HEK293 (cell line): ENCODE measurements around the gene XKR8.

Experiments
- CTCF ChIA-PET: fragments of 350-600 bp; formaldehyde crosslinking; extraction: SDS; loops from one replicate; lab custom pipeline; 2021; ENCODE audit warnings: antibody characterized with exemption; lab: Yijun Ruan, JAX
- POLR2A ChIA-PET: fragments of 300-600 bp; formaldehyde crosslinking; extraction: SDS; loops from one replicate; lab custom pipeline; 2020; ENCODE audit warnings: antibody characterized with exemption, inconsistent platforms; lab: Yijun Ruan, JAX
- H3K27ac ChIP-seq: fragments of 200-500 bp; sonication (Bioruptor generic); 2 replicates; pipeline ENCODE4 v1.5.1; 2014; ENCODE audit warnings: low read depth, low read length, control low read depth, inconsistent platforms; ENCODE audit errors: extremely low read depth
- H3K36me3 ChIP-seq, 2 experiments: fragments of 200-500 bp in 1 of 2; sonication (Bioruptor generic) in 1 of 2; 1 replicate in 1 of 2; 2 replicates in 1 of 2; pipeline ENCODE4 v1.5.1; 2014 to 2017; ENCODE audit warnings: inconsistent platforms in 2 of 2, low read length in 2 of 2; ENCODE audit not compliant: control insufficient read depth in 2 of 2, insufficient read depth in 1 of 2
- H3K4me1 ChIP-seq: fragments of 200-500 bp; sonication (Bioruptor generic); 2 replicates; pipeline ENCODE4 v1.5.1; 2014; ENCODE audit warnings: mild to moderate bottlenecking, low read length, inconsistent platforms; ENCODE audit not compliant: control insufficient read depth, insufficient read depth
- H3K4me3 ChIP-seq: 2 replicates; pipeline ENCODE4 v1.5.1; 2011; ENCODE audit warnings: low read depth, mild to moderate bottlenecking, control low read depth, low read length, moderate library complexity
- H3K9me3 ChIP-seq: fragments of 200-500 bp; sonication (Bioruptor generic); 2 replicates; pipeline ENCODE4 v1.5.1; 2014; ENCODE audit warnings: low read depth, low read length, inconsistent platforms; ENCODE audit not compliant: control insufficient read depth, insufficient read depth
- AEBP2 ChIP-seq: fragments of 450-650 bp; formaldehyde crosslinking; IDR thresholded peaks from 2 replicates; pipeline ENCODE4 v1.5.1; 2016; ENCODE audit warnings: missing biosample characterization, missing genetic modification characterization, borderline replicate concordance
- EGR2 ChIP-seq: fragments of 450-650 bp; formaldehyde crosslinking; IDR thresholded peaks from 2 replicates; pipeline ENCODE4 v1.5.1; 2016; ENCODE audit warnings: low read depth, missing biosample characterization, missing genetic modification characterization
- ZNF248 ChIP-seq: fragments of 450-650 bp; formaldehyde crosslinking; IDR thresholded peaks from 2 replicates; pipeline ENCODE4 v1.5.1; 2017; ENCODE audit warnings: missing biosample characterization, missing genetic modification characterization
- ZNF292 ChIP-seq: fragments of 450-650 bp; formaldehyde crosslinking; IDR thresholded peaks from 2 replicates; pipeline ENCODE4 v1.5.1; 2016; ENCODE audit warnings: low read depth, missing biosample characterization, missing genetic modification characterization, borderline replicate concordance
- ZNF341 ChIP-seq: fragments of 450-650 bp; formaldehyde crosslinking; IDR thresholded peaks from 2 replicates; pipeline ENCODE4; 2016; ENCODE audit warnings: low read depth, missing biosample characterization, missing genetic modification characterization
- ZNF391 ChIP-seq: fragments of 450-650 bp; formaldehyde crosslinking; IDR thresholded peaks from 2 replicates; pipeline ENCODE4 v1.5.1; 2016; ENCODE audit warnings: low read depth, missing biosample characterization, missing genetic modification characterization, borderline replicate concordance
- ZNF473 ChIP-seq: fragments of 450-650 bp; formaldehyde crosslinking; IDR thresholded peaks from 2 replicates; pipeline ENCODE4 v1.5.1; 2017; ENCODE audit warnings: missing biosample characterization, missing genetic modification characterization
- ZNF510 ChIP-seq: fragments of 450-650 bp; formaldehyde crosslinking; IDR thresholded peaks from 2 replicates; pipeline ENCODE4 v1.5.1; 2018; ENCODE audit warnings: mild to moderate bottlenecking, missing genetic modification characterization, missing biosample characterization; ENCODE audit not compliant: insufficient replicate concordance
- ZNF571 ChIP-seq: fragments of 450-650 bp; formaldehyde crosslinking; IDR thresholded peaks from 2 replicates; pipeline ENCODE4 v1.5.0; 2017; ENCODE audit warnings: missing biosample characterization, missing genetic modification characterization
- ZNF623 ChIP-seq: fragments of 450-650 bp; formaldehyde crosslinking; IDR thresholded peaks from 2 replicates; pipeline ENCODE4 v1.5.1; 2016; ENCODE audit warnings: missing biosample characterization, missing genetic modification characterization
- ZNF664 ChIP-seq: fragments of 450-650 bp; formaldehyde crosslinking; IDR thresholded peaks from 2 replicates; pipeline ENCODE4 v1.5.1; 2016; ENCODE audit warnings: missing biosample characterization, missing genetic modification characterization
- ZNF830 ChIP-seq: fragments of 450-650 bp; IDR thresholded peaks from 2 replicates; pipeline ENCODE4 v1.5.0; 2018; ENCODE audit warnings: missing biosample characterization, missing genetic modification characterization, low read depth, mild to moderate bottlenecking, moderate library complexity
- ZSCAN23 ChIP-seq: fragments of 450-650 bp; formaldehyde crosslinking; IDR thresholded peaks from 2 replicates; pipeline ENCODE4 v1.5.1; 2016; ENCODE audit warnings: missing biosample characterization, missing genetic modification characterization
- ZSCAN4 ChIP-seq: fragments of 450-650 bp; formaldehyde crosslinking; IDR thresholded peaks from 2 replicates; pipeline ENCODE4 v1.5.1; 2017; ENCODE audit warnings: missing biosample characterization, missing genetic modification characterization
- TF ChIP-seq, protein P1 (sequence below): fragments of 450-650 bp; formaldehyde crosslinking; IDR thresholded peaks from 2 replicates; pipeline ENCODE4 v1.5.1; 2017; ENCODE audit warnings: missing biosample characterization, mild to moderate bottlenecking, missing genetic modification characterization, moderate library complexity

Gene XKR8

GRCh38 chr1:27938488-27938887 is 21.3 kb upstream of the XKR8 start:
- POLR2A ChIA-PET = interaction anchor here (0.8 kb wide), 1 partner anchor 13 kb away, joined by 4 read pairs; no protein-coding TSS in a partner anchor

DNA sequence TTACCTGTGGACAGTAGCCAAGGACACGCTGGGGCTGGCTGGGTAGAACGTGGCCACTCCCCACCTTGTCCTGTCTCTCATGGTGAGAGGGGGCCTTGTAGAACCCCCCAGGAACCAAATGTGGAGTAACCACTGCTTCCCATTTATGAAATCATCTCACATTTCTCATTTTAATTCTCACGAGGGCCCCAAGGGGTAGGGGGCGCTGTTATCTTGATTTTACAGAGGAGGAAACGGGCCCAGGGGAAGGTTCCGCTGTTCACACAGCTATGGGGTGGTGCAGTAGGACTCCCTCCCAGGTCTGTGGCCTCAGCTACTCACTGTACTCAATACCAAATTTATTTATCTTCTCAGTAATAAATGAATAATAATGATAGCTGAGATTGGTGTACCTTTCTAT is 19.5 kb upstream of the XKR8 start:
- no peak for TF ChIP-seq ZNF830 (tag by site-specific recombination)
- peak; percentile 31; the same call in 1 of the 2 replicates for TF ChIP-seq ZNF341 (tag by site-specific recombination)
- POLR2A ChIA-PET = interaction anchor here (1.1 kb wide), 1 partner anchor 36 kb away, joined by 3 read pairs; no protein-coding TSS in a partner anchor
- CTCF ChIA-PET = interaction anchor here (0.6 to 4.9 kb wide), 20 partner anchors 7 to 771 kb away, joined by 3 to 32 read pairs (median 4); partner anchors contain the start of gene XKR8

More at GRCh38 chr1:27938488-27938887, 21.3 kb upstream of the XKR8 start:
- Histone ChIP-seq H3K27ac (no peak overlapping the region), H3K4me3 (no peak overlapping the region), H3K36me3 (no peaks in the 10 kb centered on the region), H3K9me3 (no peaks in the 10 kb centered on the region), H3K4me1 (peaks cover 3% of the 10 kb centered on the region; the same call in 1 of the 2 replicates)
- CTCF ChIA-PET = interaction anchor here (0.8 to 4.9 kb wide), 2 partner anchors 20 to 232 kb away, joined by 4 to 32 read pairs; partner anchors contain the start of gene XKR8
- TF ChIP-seq AEBP2 (tag by site-specific recombination) = no peak
- TF ChIP-seq ZNF473 (tag by site-specific recombination) = no peak
- TF ChIP-seq ZSCAN23 (tag by site-specific recombination) = no peak
- TF ChIP-seq ZNF248 (tag by site-specific recombination) = no peak
- no peak for TF ChIP-seq ZNF571 (tag by site-specific recombination)
- TF ChIP-seq ZNF391 (tag by site-specific recombination) = no peak
- no peak for TF ChIP-seq ZNF510 (tag by site-specific recombination)
- TF ChIP-seq ZNF664 (tag by site-specific recombination) = no peak
- TF ChIP-seq, all 188 proteins: peak for 0

DNA sequence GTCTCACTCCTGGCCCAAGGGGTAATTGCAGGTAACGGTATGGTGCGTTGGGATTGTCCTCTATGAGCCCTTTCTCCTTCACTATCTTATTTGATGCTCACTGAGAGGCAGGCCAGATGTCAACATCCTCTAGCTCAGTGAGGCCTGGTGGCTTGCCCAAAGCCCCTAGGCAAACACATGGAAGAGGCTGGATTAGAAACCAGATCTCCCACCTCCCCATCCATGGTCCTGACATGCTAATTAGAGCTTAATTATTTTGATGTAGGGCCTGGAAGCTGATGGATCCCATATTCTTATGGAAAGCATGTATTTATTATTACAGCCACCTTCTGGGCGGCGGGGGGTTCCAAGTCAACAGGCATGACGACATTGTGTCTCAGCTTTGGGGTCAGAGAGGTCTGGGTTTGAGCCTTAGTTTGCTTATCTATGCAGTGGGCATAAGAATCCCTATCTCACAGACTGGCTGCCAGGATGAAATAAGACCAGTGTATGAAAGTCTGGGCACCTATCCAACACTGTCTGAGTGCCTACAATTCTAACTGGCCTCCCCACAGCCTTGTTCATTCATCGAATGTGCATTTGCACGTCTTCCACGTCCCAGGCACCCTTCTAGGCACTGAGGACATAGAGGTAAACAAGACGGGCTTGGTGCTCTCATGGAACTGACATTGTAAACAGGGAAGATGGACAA is 18.8 kb upstream of the XKR8 start:
- Histone ChIP-seq H3K4me3 (no peak overlapping the region), H3K4me1 (no peaks in the 10 kb centered on the region), H3K9me3 (no peaks in the 10 kb centered on the region), H3K27ac (no peak overlapping the region), H3K36me3 (no peaks in the 10 kb centered on the region)
- peak; percentile 40 for TF ChIP-seq ZNF623 (tag by site-specific recombination)
- no peak for TF ChIP-seq ZNF292 (tag by site-specific recombination)
- CTCF ChIA-PET = interaction anchor here (0.6 to 4.9 kb wide), 18 partner anchors 8 to 770 kb away, joined by 3 to 32 read pairs (median 4); partner anchors contain the start of gene XKR8
- POLR2A ChIA-PET = no interaction called here

More for the DNA sequence above, 19.5 kb upstream of the XKR8 start:
- Histone ChIP-seq H3K4me3 (no peak overlapping the region), H3K27ac (no peak overlapping the region), H3K9me3 (no peaks in the 10 kb centered on the region), H3K36me3 (no peaks in the 10 kb centered on the region), H3K4me1 (peaks cover under 1% of the 10 kb centered on the region; the same call in 1 of the 2 replicates)

GRCh38 chr1:27941671-27942540 is 17.9 kb upstream of the XKR8 start:
- TF ChIP-seq AEBP2 (tag by site-specific recombination) (no peak), ZSCAN4 (tag by site-specific recombination) (peak; percentile 91), EGR2 (tag by site-specific recombination) (peak; percentile 39; the same call in 1 of the 2 replicates)
- TF ChIP-seq, protein P1, sequence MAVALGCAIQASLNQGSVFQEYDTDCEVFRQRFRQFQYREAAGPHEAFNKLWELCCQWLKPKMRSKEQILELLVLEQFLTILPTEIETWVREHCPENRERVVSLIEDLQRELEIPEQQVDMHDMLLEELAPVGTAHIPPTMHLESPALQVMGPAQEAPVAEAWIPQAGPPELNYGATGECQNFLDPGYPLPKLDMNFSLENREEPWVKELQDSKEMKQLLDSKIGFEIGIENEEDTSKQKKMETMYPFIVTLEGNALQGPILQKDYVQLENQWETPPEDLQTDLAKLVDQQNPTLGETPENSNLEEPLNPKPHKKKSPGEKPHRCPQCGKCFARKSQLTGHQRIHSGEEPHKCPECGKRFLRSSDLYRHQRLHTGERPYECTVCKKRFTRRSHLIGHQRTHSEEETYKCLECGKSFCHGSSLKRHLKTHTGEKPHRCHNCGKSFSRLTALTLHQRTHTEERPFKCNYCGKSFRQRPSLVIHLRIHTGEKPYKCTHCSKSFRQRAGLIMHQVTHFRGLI (tag by site-specific recombination) = 0 out of 2 replicates have a peak, but pooled peaks have one; percentile 16
- ChIA-PET CTCF (interaction anchor here (1.0 to 4.9 kb wide), 2 partner anchors 17 to 67 kb away, joined by 3 to 32 read pairs; partner anchors contain the start of gene XKR8), POLR2A (no interaction called here)
- Histone ChIP-seq H3K4me3 (no peak overlapping the region), H3K9me3 (no peaks in the 10 kb centered on the region), H3K36me3 (no peaks in the 10 kb centered on the region), H3K27ac (no peak overlapping the region), H3K4me1 (no peaks in the 10 kb centered on the region)
